Prostate gland (tissue), 2 donors: ENCODE measurements around the gene SLC25A11. TPM values are rescaled to one million over a fixed set of nuclear protein-coding genes. Genes with fewer than 3 reads are reported as not detected.
"Not testable (repeated sequence)": the region's sequence is repeated elsewhere in the genome, so short reads cannot be mapped to it uniquely, and the experiment has no call there.

Experiments
- DNase-seq: peaks from one replicate; pipeline ENCODE4 v3.0.0-alpha.2; 2019; ENCODE audit warnings: low spot score
- H3K27ac ChIP-seq, 2 donors: fragments of 200-600 bp; sonication (generic); 2 replicates each; pipeline ENCODE4 v1.5.1; 2017 to 2019
- H3K27me3 ChIP-seq: fragments of 200-600 bp; sonication (generic); replicated peaks from 2 replicates; pipeline ENCODE4 v1.5.1; 2019; ENCODE audit not compliant: insufficient read depth
- H3K36me3 ChIP-seq, 2 donors: fragments of 200-600 bp; sonication (generic); 1 replicate in 1 of 2; 2 replicates in 1 of 2; pipeline versions ENCODE4 v1.5.1 to v1.8.1; 2017 to 2019
- H3K4me1 ChIP-seq: fragments of 200-600 bp; sonication (generic); replicated peaks from 2 replicates; pipeline ENCODE4 v1.5.1; 2019
- H3K4me3 ChIP-seq, 2 donors: fragments of 200-600 bp; sonication (generic); 2 replicates each; pipeline ENCODE4 v1.5.1; 2017 to 2019
- H3K9me3 ChIP-seq: fragments of 200-600 bp; sonication (generic); 2 replicates; pipeline ENCODE4 v1.5.1; 2017
- CTCF ChIP-seq, 4 experiments: fragments of 200-600 bp in 2 of 4; fragments of 450-650 bp in 2 of 4; sonication (generic) in 2 of 4; IDR thresholded peaks; 1 replicate in 3 of 4; 2 replicates in 1 of 4; pipeline ENCODE4 v1.5.1; 2016 to 2019; ENCODE audit warnings: antibody characterized with exemption in 4 of 4, mild to moderate bottlenecking in 2 of 4, moderate library complexity in 2 of 4
- POLR2A ChIP-seq: fragments of 450-650 bp; IDR thresholded peaks from one replicate; pipeline ENCODE4 v1.6.1; 2016; ENCODE audit warnings: antibody characterized with exemption, mild to moderate bottlenecking
- POLR2AphosphoS5 ChIP-seq: sonication (generic); formaldehyde crosslinking; IDR thresholded peaks from one replicate; pipeline ENCODE4 v1.6.1; 2017; ENCODE audit warnings: antibody characterized with exemption
- WGBS: methylation state at CpG from one replicate; pipeline ENCODE4 v1.1.5; 2018; 5-methylcytosine and 5-hydroxymethylcytosine counted together
- intact Hi-C: fragments of 100-400 bp; cut with DNase I; formaldehyde crosslinking; loops from one replicate; pipeline ENCODE4 v1.14.2; 2022
- total RNA-seq, 2 donors: library from RNA; depleted of rRNA; stranded (reverse); fragments of >200 nt; gene quantifications; one replicate each; pipeline ENCODE4 v1.1.0, GENCODE V29; 2016

The SLC25A11 gene
- total RNA-seq, 2 donors from 2014 or later: 40.5 to 68.0 TPM

DNA sequence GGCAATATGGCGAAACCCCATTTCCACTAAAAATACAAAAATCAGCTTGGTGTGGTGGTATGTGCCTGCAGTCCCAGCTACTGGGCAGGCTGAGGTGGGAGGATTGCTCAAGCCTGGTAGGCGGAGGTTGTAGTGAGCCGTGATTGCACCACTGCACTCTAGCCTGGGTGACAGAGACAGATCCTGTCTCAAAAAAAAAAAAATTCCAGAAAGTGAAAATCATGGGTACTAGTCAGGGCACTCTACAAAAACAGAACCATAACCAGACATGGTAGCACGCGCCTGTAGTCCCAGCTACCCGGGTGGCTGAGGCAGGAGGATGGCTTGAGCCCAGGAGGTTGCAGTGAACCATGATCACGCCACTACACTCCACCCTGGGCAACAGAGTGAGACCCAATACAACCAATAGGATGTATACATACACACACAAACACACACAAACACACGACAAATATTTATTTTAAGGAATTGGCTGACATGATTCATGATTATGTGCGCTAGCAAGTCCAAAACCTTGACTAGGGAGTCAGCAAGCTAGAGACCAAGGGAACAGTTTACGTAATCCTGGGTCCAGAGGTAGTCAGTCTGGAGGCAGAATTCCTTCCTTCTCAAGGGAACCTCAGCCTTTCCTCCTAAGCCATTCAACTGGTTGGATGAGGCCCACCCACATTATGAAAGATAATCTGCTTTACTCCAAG lies 19.3 kb downstream of the SLC25A11 start:
- TF ChIP-seq POLR2AphosphoS5 (no peak), POLR2A (no peak), CTCF (IDR thresholded peaks at IDR 0.05) (no peak)
- no peak for DNase-seq
- H3K4me1 ChIP-seq: no peaks in the 10 kb centered on the region
- H3K9me3 ChIP-seq: no peaks in the 10 kb centered on the region
- intact Hi-C loops: no loop called here
- WGBS: 81% methylated on average over 10 of the region's 10 CpGs
- no peak overlapping the region for H3K4me3 ChIP-seq
- H3K27ac ChIP-seq: no peak overlapping the region
- H3K27me3 ChIP-seq: no peaks in the 10 kb centered on the region
- no peaks in the 10 kb centered on the region for H3K36me3 ChIP-seq

DNA sequence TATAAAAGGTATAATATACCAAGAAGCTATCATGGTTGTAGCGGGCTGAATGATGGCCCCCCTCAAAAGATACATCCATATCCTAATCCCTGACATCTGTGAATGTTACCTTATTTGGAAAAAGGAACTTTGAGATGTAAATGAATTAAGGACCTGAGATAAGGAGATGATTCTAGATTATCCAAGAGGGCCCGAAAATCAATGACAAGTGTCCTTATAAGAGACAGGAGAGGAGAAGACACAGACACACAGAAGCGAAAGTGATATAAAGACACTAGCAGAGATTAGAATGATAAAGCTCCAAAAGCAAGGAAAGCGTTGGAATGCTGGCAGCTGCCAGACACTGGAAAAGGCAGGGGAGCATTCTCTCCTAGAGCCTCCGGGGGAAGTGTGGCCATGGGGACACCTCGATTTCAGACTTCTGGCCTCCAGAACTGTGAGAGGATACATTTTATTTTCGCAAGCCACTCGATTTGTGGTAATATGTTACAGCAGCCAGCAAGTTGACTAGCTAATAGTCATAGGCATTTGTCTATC lies 20.3 kb downstream of the SLC25A11 start:
- WGBS: 56% methylated on average over 8 of the region's 8 CpGs
- Histone ChIP-seq H3K4me3 (no peak overlapping the region), H3K27ac (no peak overlapping the region), H3K27me3 (no peaks in the 10 kb centered on the region), H3K9me3 (no peaks in the 10 kb centered on the region), H3K4me1 (no peaks in the 10 kb centered on the region), H3K36me3 (no peaks in the 10 kb centered on the region)
- no peak for DNase-seq
- intact Hi-C loops: no loop called here
- TF ChIP-seq POLR2AphosphoS5 (no peak), CTCF (IDR thresholded peaks at IDR 0.05) (no peak), POLR2A (no peak)

DNA sequence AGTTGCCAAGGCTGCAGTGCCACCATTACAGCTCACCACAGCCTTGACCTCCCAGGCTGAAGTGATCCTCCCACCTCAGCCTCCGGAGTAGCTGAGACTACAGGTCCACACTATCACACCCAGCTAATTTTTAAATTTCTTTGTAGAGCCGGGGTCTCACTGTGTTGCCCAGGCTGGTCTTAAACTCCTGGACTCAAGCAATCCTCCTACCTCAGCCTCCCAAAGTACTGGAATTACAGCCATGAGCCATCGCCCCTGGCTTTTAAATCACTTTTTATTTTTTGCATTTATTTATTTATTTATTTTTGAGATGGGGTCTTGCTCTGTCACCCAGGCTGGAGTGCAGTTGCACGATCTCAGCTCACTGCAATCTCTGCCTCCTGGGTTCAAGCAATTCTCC lies 25.3 kb downstream of the SLC25A11 start:
- H3K4me3 ChIP-seq, intact Hi-C loops, H3K4me1 ChIP-seq, H3K27ac ChIP-seq, H3K27me3 ChIP-seq, H3K36me3 ChIP-seq, DNase-seq, H3K9me3 ChIP-seq: not testable (repeated sequence)
- 87% methylated on average over 4 of the region's 4 CpGs for WGBS

DNA sequence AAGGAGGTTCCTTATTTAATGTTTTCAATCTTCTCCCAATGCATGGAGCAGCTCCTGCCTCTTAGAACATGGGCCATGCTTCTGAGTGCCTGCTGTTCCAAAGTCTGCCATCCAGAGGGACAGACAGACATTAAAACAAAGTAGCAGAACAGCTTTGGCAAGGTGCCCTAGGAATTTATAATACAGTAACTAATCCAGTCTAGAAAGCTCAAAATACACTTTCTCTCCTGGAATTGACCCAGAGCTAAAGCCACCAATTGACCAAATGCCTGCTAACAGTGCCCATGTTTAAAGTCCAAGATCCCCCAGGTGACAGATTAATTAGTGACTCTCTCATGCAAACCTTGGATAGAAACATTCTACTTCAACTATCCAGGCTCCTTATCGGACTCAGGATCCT lies 25.9 kb downstream of the SLC25A11 start:
- no peaks in the 10 kb centered on the region for H3K4me1 ChIP-seq
- H3K36me3 ChIP-seq: no peaks in the 10 kb centered on the region
- WGBS: 44% methylated on average over 1 of the region's 1 CpG
- H3K27ac ChIP-seq: no peak overlapping the region
- intact Hi-C loops: no loop called here
- H3K27me3 ChIP-seq: no peaks in the 10 kb centered on the region
- no peaks in the 10 kb centered on the region for H3K9me3 ChIP-seq
- TF ChIP-seq POLR2AphosphoS5 (no peak), POLR2A (no peak), CTCF (IDR thresholded peaks at IDR 0.05) (no peak)
- DNase-seq: no peak
- no peak overlapping the region for H3K4me3 ChIP-seq

GRCh38 chr17:4908711-4909496 lies 30.9 kb downstream of the SLC25A11 start:
- TF ChIP-seq POLR2AphosphoS5 (peak; percentile 48), CTCF (IDR thresholded peaks at IDR 0.05) (peak; percentile 53 to 92 (median 68)), POLR2A (peak; percentile 21)
- Histone ChIP-seq H3K27me3 (no peaks in the 10 kb centered on the region), H3K9me3 (no peaks in the 10 kb centered on the region), H3K4me1 (no peaks in the 10 kb centered on the region), H3K36me3 (no peaks in the 10 kb centered on the region), H3K27ac (peak overlapping the region; percentile 51 to 62), H3K4me3 (no peak overlapping the region)
- WGBS: 16% methylated on average over 20 of the region's 20 CpGs
- intact Hi-C loops: loop anchor here (2.0 to 5.0 kb wide), 2 partner anchors 78 to 154 kb away; partner anchors contain the start of gene CAMTA2
- peak; percentile 81 for DNase-seq
